ENCODE measurements around the gene TOP1.
"Not testable (repeated sequence)": the region's sequence is repeated elsewhere in the genome, so short reads cannot be mapped to it uniquely, and the experiment has no call there.

Gene TOP1

GRCh38 chr20:41095110-41095969, 66.7 kb downstream of the TOP1 start:
- DNase-seq = peak; percentile 34

GRCh38 chr20:41098703-41099250, 70.2 kb downstream of the TOP1 start:
- no peak for DNase-seq

GRCh38 chr20:41100001-41100480, 71.4 kb downstream of the TOP1 start:
- no peak for DNase-seq

GRCh38 chr20:41101660-41102059, 73.0 kb downstream of the TOP1 start:
- no peak for DNase-seq

- DNase-seq = no peak
Measured at GRCh38 chr20:41108531-41108930, 79.9 kb downstream of the TOP1 start.

GRCh38 chr20:41110012-41110411, 81.4 kb downstream of the TOP1 start:
- no peak for DNase-seq

GRCh38 chr20:41110930-41111577, 82.4 kb downstream of the TOP1 start:
- DNase-seq = no peak

- DNase-seq = no peak
Measured at GRCh38 chr20:41111578-41111951, 82.9 kb downstream of the TOP1 start.

DNA sequence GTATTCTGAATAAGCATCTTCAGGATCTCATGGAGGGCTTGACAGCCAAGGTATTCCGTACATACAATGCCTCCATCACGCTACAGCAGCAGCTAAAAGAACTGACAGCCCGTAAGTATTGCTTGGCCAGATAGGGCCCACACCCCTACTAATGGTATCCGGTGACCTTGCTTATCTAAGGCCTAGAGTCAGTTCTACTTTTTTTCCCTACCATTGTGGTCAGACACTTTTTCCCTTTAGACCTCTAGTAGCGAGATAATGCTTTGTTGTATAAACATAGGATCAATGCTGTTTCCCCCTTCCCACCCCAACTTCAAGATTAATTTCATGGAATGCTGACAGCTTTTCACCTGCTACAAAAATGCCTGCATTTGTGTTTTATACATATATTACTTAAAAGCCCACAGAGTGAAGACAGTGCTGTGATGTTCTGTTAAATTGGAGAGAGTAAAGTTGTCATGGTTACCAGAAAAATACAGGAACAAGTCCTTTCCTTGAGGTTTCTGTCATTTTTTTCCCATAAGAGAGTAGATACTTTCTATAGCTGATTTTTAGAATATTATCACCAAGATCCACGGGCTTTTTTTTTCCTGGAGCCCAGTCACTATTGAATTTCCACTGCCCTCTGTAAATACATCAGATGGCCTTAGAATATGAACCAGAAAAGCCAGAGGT, 87.8 kb downstream of the TOP1 start:
- no peak for DNase-seq

DNA sequence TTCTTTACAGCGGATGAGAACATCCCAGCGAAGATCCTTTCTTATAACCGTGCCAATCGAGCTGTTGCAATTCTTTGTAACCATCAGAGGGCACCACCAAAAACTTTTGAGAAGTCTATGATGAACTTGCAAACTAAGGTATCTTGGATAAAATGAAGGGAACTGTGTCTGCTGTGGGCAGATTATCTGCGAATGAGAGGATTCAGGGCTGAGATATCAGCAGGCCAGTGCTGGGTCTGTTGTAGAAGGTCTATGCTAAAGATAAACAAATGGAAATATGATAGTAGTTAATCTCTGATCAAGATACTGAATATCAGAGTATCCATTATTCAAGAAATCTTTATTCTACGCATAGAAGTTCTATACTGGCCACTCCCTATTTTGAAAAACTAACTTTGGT, 89.5 kb downstream of the TOP1 start:
- DNase-seq = not testable (repeated sequence)

GRCh38 chr20:41118632-41119031, 90.0 kb downstream of the TOP1 start:
- no peak for DNase-seq

DNA sequence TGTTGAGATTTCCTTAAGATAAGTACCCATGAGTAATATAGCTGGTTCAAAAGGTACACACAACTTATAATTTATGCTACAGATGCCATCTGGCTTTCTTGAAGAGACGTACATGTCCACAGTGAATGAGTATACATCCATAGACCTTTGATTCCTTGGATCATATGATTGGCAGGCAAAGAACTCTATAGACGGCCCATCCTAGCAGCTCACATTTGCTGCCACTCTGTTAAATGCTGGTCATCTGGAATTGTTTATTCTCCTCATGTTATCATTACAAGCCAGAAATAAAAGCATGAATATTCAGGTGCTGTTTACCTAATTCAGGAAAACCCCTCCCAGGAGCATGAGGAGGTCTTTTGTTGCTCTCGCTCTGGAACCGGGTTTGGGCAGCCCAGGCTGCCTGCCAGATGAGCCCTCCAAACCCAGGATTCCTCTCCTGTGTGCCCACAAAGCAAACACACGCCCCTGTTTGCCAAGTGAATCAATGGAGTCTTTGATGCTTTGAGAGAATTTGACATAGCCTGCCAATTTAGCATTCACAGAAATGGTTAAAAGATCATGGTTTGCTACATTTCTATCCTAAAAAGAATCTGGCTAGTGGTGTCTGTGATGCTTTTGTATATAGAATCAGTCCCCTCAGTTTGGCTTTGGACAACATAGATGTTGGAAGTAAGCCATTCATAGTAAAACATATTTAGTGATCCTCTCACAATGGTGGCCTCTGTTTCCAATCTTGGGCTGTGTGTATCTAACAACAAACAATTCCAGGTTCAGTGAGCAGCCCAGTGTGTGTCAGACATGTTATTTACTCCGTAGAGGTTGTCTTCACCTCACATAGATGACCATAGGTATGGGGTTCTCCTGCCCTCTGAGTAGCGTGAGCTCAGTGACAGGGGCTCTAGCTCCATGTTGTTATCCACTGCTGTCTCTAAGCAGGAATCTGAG, 91.3 kb downstream of the TOP1 start:
- DNase-seq = no peak

DNA sequence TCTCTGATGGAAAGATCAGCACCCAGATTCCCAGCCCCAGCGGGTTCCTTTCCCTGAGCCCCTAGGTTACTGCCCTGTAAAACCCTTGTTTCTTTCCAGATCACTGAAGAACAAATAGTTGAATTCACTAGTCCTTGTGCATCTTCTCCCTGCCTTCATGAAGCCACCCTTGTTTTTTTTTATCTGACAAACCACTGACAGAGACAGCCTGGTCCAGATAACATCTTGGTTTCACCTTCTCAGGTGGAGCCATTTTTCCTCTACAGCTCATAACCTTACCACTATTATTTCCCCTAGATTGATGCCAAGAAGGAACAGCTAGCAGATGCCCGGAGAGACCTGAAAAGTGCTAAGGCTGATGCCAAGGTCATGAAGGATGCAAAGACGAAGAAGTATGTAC, 92.8 kb downstream of the TOP1 start:
- no peak for DNase-seq

DNA sequence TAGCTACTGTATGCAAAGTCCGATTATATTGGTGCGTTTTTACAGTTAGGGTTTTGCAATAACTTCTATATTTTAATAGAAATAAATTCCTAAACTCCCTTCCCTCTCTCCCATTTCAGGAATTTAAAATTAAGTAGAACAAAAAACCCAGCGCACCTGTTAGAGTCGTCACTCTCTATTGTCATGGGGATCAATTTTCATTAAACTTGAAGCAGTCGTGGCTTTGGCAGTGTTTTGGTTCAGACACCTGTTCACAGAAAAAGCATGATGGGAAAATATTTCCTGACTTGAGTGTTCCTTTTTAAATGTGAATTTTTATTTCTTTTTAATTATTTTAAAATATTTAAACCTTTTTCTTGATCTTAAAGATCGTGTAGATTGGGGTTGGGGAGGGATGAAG, 95.0 kb downstream of the TOP1 start:
- DNase-seq = no peak

- no peak for DNase-seq
Measured at GRCh38 chr20:41124451-41125094, 96.0 kb downstream of the TOP1 start.

- DNase-seq = no peak
Measured at GRCh38 chr20:41125530-41126457, 97.2 kb downstream of the TOP1 start.

DNA sequence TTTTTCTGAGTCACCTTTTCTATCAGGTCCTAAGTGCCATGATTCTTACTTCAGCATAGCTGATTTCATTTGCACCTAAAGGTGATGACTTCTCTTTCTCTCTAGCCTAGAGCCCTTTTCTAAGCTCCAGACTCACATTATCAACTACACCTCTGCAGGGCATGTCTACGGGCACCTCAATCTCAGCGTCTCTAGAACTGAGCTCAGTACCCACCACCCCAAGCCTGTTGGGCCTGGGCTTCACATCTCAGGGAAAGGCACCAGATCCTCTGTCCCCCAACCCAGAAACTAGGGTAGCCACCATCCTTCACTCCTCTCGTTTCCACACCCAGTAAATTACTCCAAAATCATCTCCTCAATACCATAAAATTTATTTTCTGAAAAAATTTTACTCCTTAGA, 98.1 kb downstream of the TOP1 start:
- DNase-seq = no peak

DNA sequence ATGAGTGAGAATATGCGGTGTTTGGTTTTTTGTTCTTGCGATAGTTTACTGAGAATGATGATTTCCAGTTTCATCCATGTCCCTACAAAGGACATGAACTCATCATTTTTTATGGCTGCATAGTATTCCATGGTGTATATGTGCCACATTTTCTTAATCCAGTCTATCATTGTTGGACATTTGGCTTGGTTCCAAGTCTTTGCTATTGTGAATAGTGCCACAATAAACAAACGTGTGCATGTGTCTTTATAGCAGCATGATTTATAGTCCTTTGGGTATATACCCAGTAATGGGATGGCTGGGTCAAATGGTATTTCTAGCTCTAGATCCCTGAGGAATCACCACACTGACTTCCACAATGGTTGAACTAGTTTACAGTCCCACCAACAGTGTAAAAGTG, 99.7 kb downstream of the TOP1 start:
- not testable (repeated sequence) for DNase-seq

GRCh38 chr20:41131594-41132387, 103.2 kb downstream of the TOP1 start:
- DNase-seq = no peak

DNA sequence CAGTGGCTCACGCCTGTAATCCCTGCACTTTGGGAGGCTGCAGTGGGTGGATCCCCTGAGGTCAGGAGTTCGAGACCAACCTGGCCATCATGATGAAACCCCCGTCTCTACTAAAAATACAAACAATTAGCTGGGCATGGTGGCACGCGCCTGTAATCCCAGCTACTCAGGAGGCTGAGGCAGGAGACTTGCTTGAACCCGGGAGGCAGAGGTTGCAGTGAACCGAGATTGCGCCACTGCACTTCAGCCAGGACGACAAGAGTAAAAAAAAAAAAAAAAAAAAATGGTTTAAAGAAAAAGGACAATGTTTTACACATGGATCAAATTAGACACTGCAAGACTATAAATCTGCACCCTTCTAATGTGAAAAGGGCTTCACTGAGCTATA, 103.8 kb downstream of the TOP1 start:
- DNase-seq = not testable (repeated sequence)

Measured in effector CD8-positive, alpha-beta T cell (primary cell).